ENCODE measurements around the gene FAM193A. TPM values are rescaled to one million over a fixed set of nuclear protein-coding genes. Genes with fewer than 3 reads are reported as not detected.

The FAM193A gene
- polyA plus RNA-seq, 1 of the 3 experiments (the other 2 are of a cell fraction) = 9.2 TPM

- 0 out of 2 replicates have a peak, but pooled peaks cover 5% of the 10 kb centered on the region for H4K20me1 ChIP-seq (ENCODE audit: insufficient read depth)
- peaks cover 53 to 58% of the 10 kb centered on the region in 2 experiments for H3K36me3 ChIP-seq (replicated peaks in 1 of 2; ENCODE audit: control insufficient read depth in 1 of 2, insufficient read depth in 2 of 2, low read length in 1 of 2)
- H3F3A ChIP-seq (replicated peaks; ENCODE audit: insufficient read depth) = no peaks in the 10 kb centered on the region
- DNase-seq = no peak
- TF ChIP-seq TCF12 (IDR thresholded peaks at IDR 0.05) = no peak
- no peak for TF ChIP-seq EP300 (IDR thresholded peaks at IDR 0.05; ENCODE audit: borderline replicate concordance in 1 of 2, low read depth in 1 of 2, low read length in 1 of 2)
- no peak for TF ChIP-seq FOXJ3 (CRISPR knock-in tag; IDR thresholded peaks at IDR 0.05)
- TF ChIP-seq MXI1 (IDR thresholded peaks at IDR 0.05; ENCODE audit: low read depth, low read length) = no peak
- TF ChIP-seq ZBTB33 (IDR thresholded peaks at IDR 0.05; ENCODE audit: borderline replicate concordance, low read depth) = no peak
- no peak for TF ChIP-seq NRF1 (IDR thresholded peaks at IDR 0.05; ENCODE audit: low read depth, low read length)
- no peak for TF ChIP-seq SMC3 (IDR thresholded peaks at IDR 0.05; ENCODE audit: low read depth, low read length)
- no peak for TF ChIP-seq SIN3A (IDR thresholded peaks at IDR 0.05; ENCODE audit: borderline replicate concordance, low read depth, low read length)
- no peak for TF ChIP-seq CTCF (IDR thresholded peaks at IDR 0.05)
- TF ChIP-seq GATA2 (CRISPR knock-in tag; IDR thresholded peaks at IDR 0.05) = no peak
- TF ChIP-seq PBX3 (IDR thresholded peaks at IDR 0.05) = no peak
- TF ChIP-seq RAD21 (IDR thresholded peaks at IDR 0.05; ENCODE audit: low read length) = no peak
- TF ChIP-seq FOSL2 (IDR thresholded peaks at IDR 0.05; ENCODE audit: borderline replicate concordance, low read depth) = no peak
- no peak for TF ChIP-seq NFIC (IDR thresholded peaks at IDR 0.05; ENCODE audit: borderline replicate concordance)
- no peak for TF ChIP-seq RFX5 (IDR thresholded peaks at IDR 0.05; ENCODE audit: low read length)
- ChIA-PET CTCF (no interaction called here), POLR2A (no interaction called here)
- no peaks in the 10 kb centered on the region for H3K27me3 ChIP-seq (ENCODE audit: insufficient read depth)
- peaks cover 4% of the 10 kb centered on the region; the same call in 1 of the 2 replicates for H3K79me2 ChIP-seq (ENCODE audit: insufficient read depth)
- no peak overlapping the region for H3K9ac ChIP-seq
- no peak overlapping the region for H3K4me2 ChIP-seq
- no peak overlapping the region for H2AFZ ChIP-seq (ENCODE audit: low read depth)
- 97% methylated on average over 8 of the region's 8 CpGs for WGBS (ENCODE audit: low lambda C conversion rate)
- H3K9me3 ChIP-seq = no peaks in the 10 kb centered on the region
- no peaks in the 10 kb centered on the region for H3K9me2 ChIP-seq
- H3K4me1 ChIP-seq (ENCODE audit: control insufficient read depth in 1 of 2, insufficient read depth in 2 of 2, low read depth in 1 of 2, low read length in 1 of 2) = no peaks in the 10 kb centered on the region
- no peak overlapping the region for H3K4me3 ChIP-seq (ENCODE audit: low read depth in 2 of 2, low read length in 1 of 2)
- no peak overlapping the region for H3K27ac ChIP-seq (ENCODE audit: low read depth in 2 of 2, low read length in 1 of 2)
These were observed 165.9 kb downstream of the FAM193A start for GRCh38 chr4:2702361-2702760.

All from SK-N-SH (cell line).